NOMO-1 treated with DMSO at 0.1 percent for 48 hours (cell line): Measurements from ENCODE around the gene EBPL.

ENCODE experiments used
- DNase-seq: peaks from one replicate; lab custom pipeline; 2025; ENCODE audit not compliant: unreplicated experiment; lab: John Stamatoyannopoulos, UW

EBPL gene

GRCh38 chr13:49676581-49677298 is 14.5 kb downstream of the EBPL start:
- no peak for DNase-seq

- no peak for DNase-seq
Observed at GRCh38 chr13:49670828-49671227, 20.5 kb downstream of the EBPL start.

GRCh38 chr13:49669735-49670309 is 21.5 kb downstream of the EBPL start:
- DNase-seq, result peak; percentile 53

GRCh38 chr13:49667773-49668172 is 23.5 kb downstream of the EBPL start:
- DNase-seq, result no peak

- DNase-seq, result no peak
Observed at GRCh38 chr13:49664606-49665005, 26.7 kb downstream of the EBPL start.

GRCh38 chr13:49657241-49657641 is 34.0 kb downstream of the EBPL start:
- DNase-seq, result no peak

- no peak for DNase-seq
Observed at GRCh38 chr13:49655906-49656305, 35.4 kb downstream of the EBPL start.

GRCh38 chr13:49654011-49654410 is 37.3 kb downstream of the EBPL start:
- DNase-seq, result no peak

- no peak for DNase-seq
Observed at GRCh38 chr13:49653478-49653877, 37.8 kb downstream of the EBPL start.

GRCh38 chr13:49652355-49653305 is 38.7 kb downstream of the EBPL start:
- peak; percentile 65 for DNase-seq

GRCh38 chr13:49651570-49652354 is 39.5 kb downstream of the EBPL start:
- no peak for DNase-seq

- DNase-seq, result no peak
Observed at GRCh38 chr13:49649963-49650312, 41.3 kb downstream of the EBPL start.

GRCh38 chr13:49649244-49649962 is 41.9 kb downstream of the EBPL start:
- no peak for DNase-seq

- DNase-seq, result no peak
Observed at GRCh38 chr13:49646688-49647087, 44.6 kb downstream of the EBPL start.

- no peak for DNase-seq
Observed at GRCh38 chr13:49645451-49645850, 45.8 kb downstream of the EBPL start.

GRCh38 chr13:49643035-49643646 is 48.1 kb downstream of the EBPL start:
- DNase-seq, result peak; percentile 78

GRCh38 chr13:49641801-49642291 is 49.4 kb downstream of the EBPL start:
- peak; percentile 75 for DNase-seq

- DNase-seq, result no peak
Observed at GRCh38 chr13:49638744-49639072, 52.6 kb downstream of the EBPL start.

- no peak for DNase-seq
Observed at GRCh38 chr13:49638030-49638743, 53.1 kb downstream of the EBPL start.
